ENCODE measurements around the gene INAVA. TPM values are rescaled to one million over a fixed set of nuclear protein-coding genes. Genes with fewer than 3 reads are reported as not detected.

INAVA gene
- total and polyA plus RNA-seq, 2 of the 13 experiments (the other 11 are each of a cell fraction or from before 2014, with no cell fraction given) = 6.0 to 13.5 TPM

GRCh38 chr1:200891774-200892157, 2.9 kb upstream of the INAVA start (continued):
- TF ChIP-seq KDM2A (CRISPR knock-in tag; IDR thresholded peaks at IDR 0.05; ENCODE audit: borderline replicate concordance, low read depth) (0 out of 2 replicates have a peak, but pooled peaks have one; percentile 7), ZNF589 (CRISPR knock-in tag; conservative IDR thresholded peaks at IDR 0.05) (no peak), ZBTB39 (CRISPR knock-in tag; IDR thresholded peaks at IDR 0.05) (no peak), RELA (CRISPR knock-in tag; IDR thresholded peaks at IDR 0.05) (0 out of 2 replicates have a peak, but pooled peaks have one; percentile 58), ZNF780A (CRISPR knock-in tag; IDR thresholded peaks at IDR 0.05) (no peak), ZBTB8A (CRISPR knock-in tag; IDR thresholded peaks at IDR 0.05; ENCODE audit: borderline replicate concordance, low read depth) (no peak), ZNF160 (CRISPR knock-in tag; IDR thresholded peaks at IDR 0.05) (no peak), NFIB (CRISPR knock-in tag; IDR thresholded peaks at IDR 0.05; ENCODE audit: borderline replicate concordance) (no peak), TRAFD1 (CRISPR knock-in tag; IDR thresholded peaks at IDR 0.05; ENCODE audit: borderline replicate concordance) (no peak), ELF3 (CRISPR knock-in tag; IDR thresholded peaks at IDR 0.05) (peak; percentile 59; the same call in 1 of the 2 replicates), MAZ (IDR thresholded peaks at IDR 0.05; ENCODE audit: borderline replicate concordance, low read depth, low read length) (no peak), MAZ (CRISPR knock-in tag; IDR thresholded peaks at IDR 0.05; ENCODE audit: low read depth) (no peak), ZNF549 (CRISPR knock-in tag; IDR thresholded peaks at IDR 0.05) (no peak), RBAK (CRISPR knock-in tag; IDR thresholded peaks at IDR 0.05) (no peak), ZNF282 (IDR thresholded peaks at IDR 0.05; ENCODE audit: partially characterized antibody) (no peak), SRSF9 (IDR thresholded peaks at IDR 0.05; ENCODE audit: borderline replicate concordance, insufficient read depth, low read depth, low read length, poor library complexity, severe bottlenecking) (no peak), RFX3 (CRISPR knock-in tag; IDR thresholded peaks at IDR 0.05) (no peak), ARNTL (CRISPR knock-in tag; IDR thresholded peaks at IDR 0.05) (no peak), SKIL (CRISPR knock-in tag; IDR thresholded peaks at IDR 0.05; ENCODE audit: borderline replicate concordance) (peak; percentile 39; the same call in 1 of the 2 replicates), ZNF496 (CRISPR knock-in tag; IDR thresholded peaks at IDR 0.05; ENCODE audit: insufficient replicate concordance) (no peak), DNMT3B (CRISPR knock-in tag; conservative IDR thresholded peaks at IDR 0.05) (no peak), PAX8 (CRISPR knock-in tag; IDR thresholded peaks at IDR 0.05; ENCODE audit: borderline replicate concordance) (no peak), CBX5 (CRISPR knock-in tag; IDR thresholded peaks at IDR 0.05; ENCODE audit: borderline replicate concordance) (peak; percentile 27; the same call in 1 of the 2 replicates)
